ENCODE measurements around the gene PLAC9.
"Not testable (repeated sequence)": the region's sequence is repeated elsewhere in the genome, so short reads cannot be mapped to it uniquely, and the experiment has no call there.

The PLAC9 gene

DNA sequence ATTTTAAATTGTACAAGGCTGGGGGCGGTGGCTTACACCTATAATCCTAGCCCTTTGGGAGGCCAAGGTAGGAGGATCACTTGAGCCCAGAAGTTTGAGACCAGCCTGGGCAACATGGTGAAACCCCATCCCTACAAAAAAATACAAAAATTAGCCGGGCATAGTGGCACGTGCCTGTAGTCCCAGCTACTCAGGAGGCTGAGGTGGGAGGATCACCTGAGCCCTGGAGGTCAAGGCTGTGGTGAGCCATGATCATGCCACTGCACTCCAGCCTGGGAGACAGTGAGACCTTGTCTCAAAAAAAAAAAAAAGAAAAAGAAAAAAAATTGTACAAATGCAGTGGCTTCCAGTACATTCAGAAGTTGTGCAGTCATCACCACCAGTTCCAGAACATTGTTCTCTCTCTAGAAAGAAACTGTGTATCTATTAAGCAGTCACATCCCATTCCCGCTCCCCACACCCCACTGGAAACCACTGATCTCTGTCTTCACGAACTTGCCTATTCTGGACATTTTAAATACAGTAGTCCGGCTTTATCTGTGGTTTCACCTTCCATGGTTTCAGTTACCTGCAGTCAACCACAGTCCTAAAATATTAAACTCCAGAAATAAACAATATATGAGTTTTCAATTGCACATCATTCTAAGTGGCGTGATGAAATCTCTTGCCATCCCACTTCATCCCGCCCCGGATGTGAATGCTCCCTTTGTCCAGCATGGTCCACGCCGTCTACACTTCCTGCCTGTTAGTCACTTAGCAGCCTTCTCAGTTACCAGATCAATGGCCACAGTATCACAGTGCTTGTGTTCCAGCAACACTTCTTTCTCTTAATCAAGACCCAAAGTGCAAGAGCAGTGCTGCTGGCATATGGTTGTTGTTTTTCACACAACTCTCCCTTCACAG lies 13.1 kb downstream of the PLAC9 start:
- not testable (repeated sequence) for H3K4me3 ChIP-seq (ENCODE audit: low read length); H3K36me3 ChIP-seq (ENCODE audit: insufficient read depth, low read length); H3K4me1 ChIP-seq (ENCODE audit: insufficient read depth, low read length); H3K9me3 ChIP-seq (ENCODE audit: low read length); H2AFZ ChIP-seq (ENCODE audit: low read depth, low read length); H3K27me3 ChIP-seq (ENCODE audit: insufficient read depth, low read length)

DNA sequence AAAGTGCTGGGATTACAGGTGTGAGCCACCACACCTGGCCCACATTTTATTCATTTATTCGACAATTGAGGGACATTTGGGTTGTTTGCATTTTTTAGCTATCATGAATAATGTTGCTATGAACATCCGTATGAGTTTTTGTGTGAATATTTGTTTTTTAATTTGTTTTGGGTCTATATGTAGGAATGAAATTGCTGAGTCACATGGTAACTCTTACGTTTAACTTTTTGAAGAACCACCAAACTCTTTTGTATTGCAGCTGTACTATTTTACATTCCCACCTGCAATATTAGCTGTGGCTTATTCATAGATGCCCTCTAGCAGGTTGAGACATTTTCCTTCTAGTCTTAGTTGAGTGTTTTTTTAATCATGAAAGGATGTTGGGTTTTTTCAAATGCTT lies 14.4 kb downstream of the PLAC9 start:
- H3K4me3 ChIP-seq (ENCODE audit: low read length): no peak overlapping the region
- peaks cover 2% of the 10 kb centered on the region for H3K27me3 ChIP-seq (ENCODE audit: insufficient read depth, low read length)
- H3K36me3 ChIP-seq (ENCODE audit: insufficient read depth, low read length): no peaks in the 10 kb centered on the region

DNA sequence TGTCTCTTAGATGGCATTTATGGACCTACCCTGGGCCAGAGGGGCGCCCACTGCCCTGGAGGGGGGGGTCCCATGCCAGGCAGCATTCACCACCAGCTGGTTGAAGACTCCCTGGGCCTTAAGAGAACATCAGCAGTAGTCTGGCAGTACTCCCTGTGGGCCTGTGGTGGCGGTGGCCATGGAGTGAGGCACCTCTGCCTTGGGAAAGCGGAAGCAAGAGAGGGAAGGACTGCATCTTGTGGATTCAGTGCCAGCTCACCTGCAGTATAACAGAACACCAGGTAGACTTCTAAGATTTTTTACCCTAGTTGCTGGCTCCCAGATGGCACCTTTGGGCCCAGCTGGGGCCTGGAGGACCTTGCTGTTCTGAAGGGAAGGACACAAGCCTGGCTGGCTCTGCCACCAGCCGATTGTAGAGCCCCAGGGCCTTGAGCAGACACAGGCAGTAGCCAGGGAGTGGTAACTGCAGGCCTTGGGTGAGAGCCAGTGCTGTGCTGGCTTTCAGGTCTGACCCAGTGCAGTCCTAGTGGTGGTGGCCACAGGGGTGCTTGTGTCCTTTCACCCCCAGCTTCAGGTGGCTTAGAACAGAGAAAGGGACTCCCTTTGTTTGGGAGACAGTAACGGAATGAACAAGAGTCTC lies 15.8 kb downstream of the PLAC9 start:
- Histone ChIP-seq H2AFZ (ENCODE audit: low read depth, low read length) (no peak overlapping the region), H3K27me3 (ENCODE audit: insufficient read depth, low read length) (no peaks in the 10 kb centered on the region), H3K9me3 (ENCODE audit: low read length) (no peaks in the 10 kb centered on the region), H3K4me1 (ENCODE audit: insufficient read depth, low read length) (no peaks in the 10 kb centered on the region), H3K4me3 (ENCODE audit: low read length) (no peak overlapping the region), H3K36me3 (ENCODE audit: insufficient read depth, low read length) (no peaks in the 10 kb centered on the region)

More for the DNA sequence above, 14.4 kb downstream of the PLAC9 start:
- no peaks in the 10 kb centered on the region for H3K9me3 ChIP-seq (ENCODE audit: low read length)
- H2AFZ ChIP-seq (ENCODE audit: low read depth, low read length): no peak overlapping the region
- H3K4me1 ChIP-seq (ENCODE audit: insufficient read depth, low read length): no peaks in the 10 kb centered on the region

DNA sequence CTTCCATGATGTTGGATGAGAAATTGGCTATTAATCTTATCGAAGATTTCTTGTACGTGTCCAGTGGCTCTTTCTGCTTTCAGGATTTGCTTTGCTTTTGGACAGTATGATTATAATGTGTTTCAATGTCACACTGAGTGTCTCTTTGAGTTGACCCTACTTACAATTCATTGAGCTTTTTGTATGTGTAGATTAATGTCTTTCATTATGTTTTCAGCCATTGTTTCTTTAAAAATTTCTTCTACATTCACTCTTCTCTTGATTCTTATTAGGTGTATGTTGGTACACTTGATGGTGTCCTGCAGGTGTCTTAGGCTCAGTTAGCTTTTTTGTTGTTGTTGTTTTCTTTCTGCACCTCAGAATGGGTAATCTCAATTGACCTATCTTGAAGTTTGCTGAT lies 16.6 kb downstream of the PLAC9 start:
- Histone ChIP-seq H3K36me3 (ENCODE audit: insufficient read depth, low read length) (no peaks in the 10 kb centered on the region), H3K4me3 (ENCODE audit: low read length) (no peak overlapping the region), H3K4me1 (ENCODE audit: insufficient read depth, low read length) (no peaks in the 10 kb centered on the region), H3K27me3 (ENCODE audit: insufficient read depth, low read length) (no peaks in the 10 kb centered on the region), H3K9me3 (ENCODE audit: low read length) (no peaks in the 10 kb centered on the region), H2AFZ (ENCODE audit: low read depth, low read length) (no peak overlapping the region)

DNA sequence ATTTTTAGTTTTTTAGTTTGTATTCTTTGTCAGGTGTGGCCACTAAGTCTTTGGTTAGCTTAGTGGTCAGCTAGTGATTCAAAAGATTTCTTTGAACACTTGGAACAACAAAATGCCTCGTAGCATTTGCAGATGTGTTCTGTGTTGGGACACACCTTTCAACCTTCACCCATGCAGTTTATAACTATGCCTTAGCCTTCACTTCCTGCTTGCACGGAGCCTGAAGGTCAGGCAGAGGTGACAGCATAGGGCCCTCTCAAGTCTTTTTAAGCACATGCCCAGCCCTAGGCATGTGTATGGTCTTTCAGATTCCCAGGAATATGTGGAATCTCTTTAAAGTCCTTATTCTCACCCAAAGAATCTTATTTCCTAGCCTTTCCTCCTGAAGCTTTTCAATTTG lies 17.6 kb downstream of the PLAC9 start:
- Histone ChIP-seq H3K4me3 (ENCODE audit: low read length) (no peak overlapping the region), H3K4me1 (ENCODE audit: insufficient read depth, low read length) (no peaks in the 10 kb centered on the region), H2AFZ (ENCODE audit: low read depth, low read length) (no peak overlapping the region), H3K27me3 (ENCODE audit: insufficient read depth, low read length) (no peaks in the 10 kb centered on the region), H3K9me3 (ENCODE audit: low read length) (no peaks in the 10 kb centered on the region), H3K36me3 (ENCODE audit: insufficient read depth, low read length) (no peaks in the 10 kb centered on the region)

DNA sequence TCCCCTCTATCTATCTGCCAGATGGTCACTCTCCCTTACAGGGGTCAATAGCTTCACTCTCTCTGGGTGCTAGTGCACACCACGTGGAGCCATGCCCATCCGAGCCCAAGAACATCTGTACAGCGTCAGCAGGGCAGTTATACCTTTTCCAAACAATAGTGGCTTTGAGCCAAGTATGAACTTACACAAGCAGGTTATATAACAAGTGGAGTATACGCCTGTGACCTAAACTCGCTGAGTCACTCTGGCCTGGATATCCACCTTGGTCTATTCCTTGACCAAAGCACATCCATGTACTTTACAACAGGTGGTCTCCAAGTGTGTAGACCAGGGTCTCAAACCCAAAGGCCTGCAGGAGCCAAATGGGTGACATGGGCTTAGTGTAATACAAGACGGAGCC lies 20.3 kb downstream of the PLAC9 start:
- Histone ChIP-seq H2AFZ (ENCODE audit: low read depth, low read length) (no peak overlapping the region), H3K36me3 (ENCODE audit: insufficient read depth, low read length) (no peaks in the 10 kb centered on the region), H3K9me3 (ENCODE audit: low read length) (no peaks in the 10 kb centered on the region), H3K4me1 (ENCODE audit: insufficient read depth, low read length) (no peaks in the 10 kb centered on the region), H3K27me3 (ENCODE audit: insufficient read depth, low read length) (no peaks in the 10 kb centered on the region), H3K4me3 (ENCODE audit: low read length) (no peak overlapping the region)

DNA sequence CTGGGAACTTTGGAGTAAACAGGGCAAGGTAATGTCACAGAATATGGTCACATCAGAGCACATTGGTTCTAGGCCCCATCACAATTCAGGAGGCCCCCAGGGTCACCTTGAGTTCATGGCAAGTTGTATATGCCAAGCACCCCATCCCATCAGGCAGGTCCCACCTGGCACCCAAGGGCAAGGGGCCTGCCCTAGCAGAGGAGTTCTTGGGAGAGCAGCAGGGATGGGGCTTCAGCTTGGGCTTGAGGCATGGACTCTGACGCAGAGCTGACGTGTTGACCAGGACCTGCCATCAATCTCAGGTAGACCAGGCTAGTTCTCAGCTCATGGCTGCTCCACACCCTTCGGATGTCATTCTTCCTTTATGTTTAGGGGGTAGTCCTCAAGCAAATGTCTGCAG lies 20.9 kb downstream of the PLAC9 start:
- no peaks in the 10 kb centered on the region for H3K36me3 ChIP-seq (ENCODE audit: insufficient read depth, low read length)
- H3K9me3 ChIP-seq (ENCODE audit: low read length): no peaks in the 10 kb centered on the region
- no peaks in the 10 kb centered on the region for H3K4me1 ChIP-seq (ENCODE audit: insufficient read depth, low read length)
- H3K4me3 ChIP-seq (ENCODE audit: low read length): no peak overlapping the region
- no peaks in the 10 kb centered on the region for H3K27me3 ChIP-seq (ENCODE audit: insufficient read depth, low read length)
- no peak overlapping the region for H2AFZ ChIP-seq (ENCODE audit: low read depth, low read length)

DNA sequence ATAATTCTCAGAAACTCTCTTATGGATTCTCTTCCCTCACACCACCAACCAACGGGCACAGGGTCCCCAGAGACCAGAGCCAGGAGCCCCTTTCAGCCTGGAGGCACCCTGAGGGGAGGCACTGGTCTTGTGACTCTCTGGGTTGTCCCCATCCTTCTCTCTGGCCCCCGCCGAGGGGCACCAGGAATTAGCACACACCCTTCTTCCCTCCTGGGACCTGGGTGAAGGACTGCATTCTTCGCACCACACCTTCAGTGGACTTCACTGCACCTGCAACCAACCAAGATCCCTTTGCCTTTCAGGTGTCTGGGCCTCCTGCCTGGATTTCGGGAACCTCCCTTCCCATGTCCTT lies 22.1 kb downstream of the PLAC9 start:
- Histone ChIP-seq H3K27me3 (ENCODE audit: insufficient read depth, low read length) (no peaks in the 10 kb centered on the region), H3K4me1 (ENCODE audit: insufficient read depth, low read length) (no peaks in the 10 kb centered on the region), H3K4me3 (ENCODE audit: low read length) (no peak overlapping the region), H2AFZ (ENCODE audit: low read depth, low read length) (no peak overlapping the region), H3K9me3 (ENCODE audit: low read length) (no peaks in the 10 kb centered on the region), H3K36me3 (ENCODE audit: insufficient read depth, low read length) (no peaks in the 10 kb centered on the region)

DNA sequence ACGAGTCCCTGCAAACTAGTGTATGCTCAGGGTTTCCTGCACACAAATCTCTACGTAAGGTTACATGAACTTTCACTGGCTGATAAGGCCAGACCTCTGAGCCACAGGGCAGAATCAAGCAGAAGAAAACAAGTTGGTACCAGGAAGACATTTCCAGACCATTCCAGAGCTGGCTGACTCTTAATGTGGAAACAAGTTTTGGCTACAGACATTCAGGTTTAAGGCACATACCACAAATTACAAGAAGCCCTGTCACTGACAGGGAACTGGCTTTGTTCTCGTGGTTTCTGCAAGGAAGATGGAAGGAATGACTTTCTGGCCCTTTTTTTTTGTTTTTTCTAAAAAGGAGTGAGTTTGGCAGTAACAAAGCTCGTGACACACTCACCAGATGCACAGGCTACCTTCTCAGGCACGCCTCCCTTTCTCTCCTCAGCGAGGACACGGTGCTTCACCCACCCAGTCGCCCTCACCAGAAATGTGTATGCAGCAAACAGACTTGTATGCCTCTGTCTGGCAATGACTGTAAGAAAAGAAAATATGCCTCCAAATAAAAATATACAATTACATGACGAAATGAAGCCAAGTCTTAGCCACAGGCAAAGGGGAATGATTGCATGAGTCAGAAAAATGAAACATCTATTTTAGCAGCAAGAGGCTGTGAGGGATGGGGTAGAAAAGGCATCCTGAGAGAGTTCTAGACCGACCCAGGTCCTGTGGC lies 22.6 kb downstream of the PLAC9 start:
- H3K36me3 ChIP-seq (ENCODE audit: insufficient read depth, low read length): no peaks in the 10 kb centered on the region
- H3K9me3 ChIP-seq (ENCODE audit: low read length): no peaks in the 10 kb centered on the region
- H3K4me3 ChIP-seq (ENCODE audit: low read length): no peak overlapping the region
- no peaks in the 10 kb centered on the region for H3K27me3 ChIP-seq (ENCODE audit: insufficient read depth, low read length)
- H2AFZ ChIP-seq (ENCODE audit: low read depth, low read length): no peak overlapping the region
- no peaks in the 10 kb centered on the region for H3K4me1 ChIP-seq (ENCODE audit: insufficient read depth, low read length)

DNA sequence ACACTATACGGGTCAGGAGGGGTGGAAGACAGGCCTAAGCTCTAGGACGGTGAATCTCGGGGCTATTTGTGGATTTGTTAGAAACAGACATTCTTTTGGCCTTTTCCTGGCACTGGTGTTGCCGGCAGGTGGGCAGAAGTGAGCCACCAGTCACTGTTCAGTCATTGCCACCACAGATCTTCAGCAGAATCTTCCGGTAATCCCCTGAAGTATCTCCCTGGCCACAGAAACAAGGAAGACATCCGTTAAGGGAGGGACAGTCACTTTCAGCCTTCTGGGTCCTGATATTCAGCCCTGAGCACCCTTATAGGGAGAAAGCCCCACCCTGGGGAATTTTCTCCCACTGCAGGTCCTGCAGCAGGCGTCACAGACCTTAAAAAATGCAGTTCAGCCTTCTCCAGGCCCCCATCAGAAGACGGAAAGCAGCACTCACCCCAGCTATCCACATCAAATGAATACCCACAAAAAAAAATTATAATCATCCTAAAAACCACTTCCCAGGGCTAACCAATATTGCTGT lies 23.2 kb downstream of the PLAC9 start:
- H3K4me3 ChIP-seq (ENCODE audit: low read length): no peak overlapping the region

DNA sequence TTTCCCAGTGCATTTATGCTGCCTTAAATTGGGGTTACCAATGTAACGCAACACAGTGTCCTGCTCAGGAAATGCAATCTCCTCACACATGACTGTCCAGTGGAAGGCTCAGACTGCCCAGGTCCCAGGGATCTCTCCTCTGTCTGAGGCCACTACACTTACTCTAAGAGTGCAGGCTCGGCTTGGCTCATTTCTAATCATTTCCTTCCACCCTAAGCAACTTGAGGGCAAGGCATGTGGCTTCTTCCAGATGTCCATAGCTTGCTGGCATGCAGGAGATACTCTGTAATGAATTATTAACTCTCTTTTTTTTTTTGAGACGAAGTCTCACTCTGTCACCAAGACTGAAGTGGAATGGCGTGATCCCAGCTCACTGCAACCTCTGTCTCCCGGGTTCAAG lies 23.7 kb downstream of the PLAC9 start:
- H3K27me3 ChIP-seq (ENCODE audit: insufficient read depth, low read length): no peaks in the 10 kb centered on the region
- H3K4me3 ChIP-seq (ENCODE audit: low read length): no peak overlapping the region
- H3K36me3 ChIP-seq (ENCODE audit: insufficient read depth, low read length): no peaks in the 10 kb centered on the region
- no peak overlapping the region for H2AFZ ChIP-seq (ENCODE audit: low read depth, low read length)
- H3K4me1 ChIP-seq (ENCODE audit: insufficient read depth, low read length): no peaks in the 10 kb centered on the region
- H3K9me3 ChIP-seq (ENCODE audit: low read length): no peaks in the 10 kb centered on the region

More for the DNA sequence above, 23.2 kb downstream of the PLAC9 start:
- no peaks in the 10 kb centered on the region for H3K4me1 ChIP-seq (ENCODE audit: insufficient read depth, low read length)
- no peaks in the 10 kb centered on the region for H3K36me3 ChIP-seq (ENCODE audit: insufficient read depth, low read length)
- H3K9me3 ChIP-seq (ENCODE audit: low read length): no peaks in the 10 kb centered on the region
- no peak overlapping the region for H2AFZ ChIP-seq (ENCODE audit: low read depth, low read length)
- no peaks in the 10 kb centered on the region for H3K27me3 ChIP-seq (ENCODE audit: insufficient read depth, low read length)

DNA sequence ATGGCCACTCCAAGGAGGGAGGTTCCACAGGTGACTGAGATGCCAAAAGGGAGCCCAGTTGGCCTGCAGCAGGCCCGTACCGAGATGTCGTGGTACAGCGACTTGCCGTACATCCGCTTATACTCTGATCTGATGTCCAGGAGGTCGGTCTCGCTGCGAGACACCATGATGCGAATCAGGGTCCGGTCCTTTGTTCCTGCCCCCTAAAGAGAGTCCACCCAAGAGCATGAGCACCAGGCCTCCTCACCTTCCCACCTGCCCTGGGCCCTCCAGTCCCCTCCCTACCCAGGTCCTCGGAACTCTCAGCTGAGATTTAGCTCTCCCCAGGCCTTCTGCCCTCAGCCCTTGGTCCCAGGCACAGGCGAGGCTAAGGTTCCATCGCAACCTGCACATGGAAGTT lies 25.0 kb downstream of the PLAC9 start:
- no peaks in the 10 kb centered on the region for H3K36me3 ChIP-seq (ENCODE audit: insufficient read depth, low read length)
- no peaks in the 10 kb centered on the region for H3K4me1 ChIP-seq (ENCODE audit: insufficient read depth, low read length)

DNA sequence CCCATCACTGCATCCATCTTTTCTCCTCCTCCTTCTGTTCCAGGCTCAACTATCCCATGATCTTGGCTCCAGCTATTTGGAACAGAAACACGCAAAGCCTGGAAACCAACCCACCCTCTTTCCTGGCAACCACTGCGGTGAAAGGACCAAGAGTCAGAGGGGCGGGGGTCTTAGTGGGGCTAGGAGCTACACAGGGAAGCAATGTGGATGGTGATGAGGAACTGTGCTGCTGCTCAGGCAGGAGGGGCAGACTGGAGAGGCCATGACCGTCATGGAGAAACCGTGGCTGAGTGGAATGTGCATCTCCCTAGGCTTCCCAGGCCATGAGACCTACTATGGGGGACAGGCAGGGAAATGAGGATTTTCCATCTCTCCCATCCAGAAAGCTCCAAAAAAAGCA lies 25.6 kb downstream of the PLAC9 start:
- no peak overlapping the region for H3K4me3 ChIP-seq (ENCODE audit: low read length)
- no peaks in the 10 kb centered on the region for H3K27me3 ChIP-seq (ENCODE audit: insufficient read depth, low read length)
- no peaks in the 10 kb centered on the region for H3K9me3 ChIP-seq (ENCODE audit: low read length)
- H2AFZ ChIP-seq (ENCODE audit: low read depth, low read length): no peak overlapping the region
- H3K4me1 ChIP-seq (ENCODE audit: insufficient read depth, low read length): no peaks in the 10 kb centered on the region
- no peaks in the 10 kb centered on the region for H3K36me3 ChIP-seq (ENCODE audit: insufficient read depth, low read length)

More for the DNA sequence above, 25.0 kb downstream of the PLAC9 start:
- Histone ChIP-seq H2AFZ (ENCODE audit: low read depth, low read length) (no peak overlapping the region), H3K4me3 (ENCODE audit: low read length) (no peak overlapping the region), H3K9me3 (ENCODE audit: low read length) (no peaks in the 10 kb centered on the region), H3K27me3 (ENCODE audit: insufficient read depth, low read length) (no peaks in the 10 kb centered on the region)
